GM21786 (cell line): Measurements from ENCODE around the gene SECTM1.
"Not testable (repeated sequence)": the region's sequence is repeated elsewhere in the genome, so short reads cannot be mapped to it uniquely, and the experiment has no call there.

Experiments
- ATAC-seq: cut with Tn5 transposase; IDR thresholded peaks from one replicate; pipeline ENCODE4 v1.9.1; 2021; ENCODE audit not compliant: unreplicated experiment

SECTM1 gene

DNA sequence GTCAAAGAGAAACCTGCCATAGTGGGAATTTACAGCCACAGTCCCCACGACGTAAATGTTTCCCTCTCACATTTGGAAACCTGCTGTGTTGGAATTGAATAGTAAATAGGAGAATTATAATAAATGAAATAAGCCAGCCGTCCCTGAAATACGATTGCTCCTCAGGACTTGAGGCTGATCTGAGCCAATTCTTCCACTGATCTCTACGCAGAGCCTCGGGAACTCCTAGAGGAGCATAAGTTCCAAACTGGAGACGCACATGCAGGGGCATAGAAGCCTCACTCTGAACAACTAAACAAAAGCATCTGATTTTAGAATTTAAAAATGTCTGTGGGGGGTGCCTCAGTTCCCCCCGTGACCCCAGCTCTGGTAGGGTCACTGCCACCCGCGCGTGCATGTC is 15.3 kb upstream of the SECTM1 start:
- ATAC-seq: no peak

DNA sequence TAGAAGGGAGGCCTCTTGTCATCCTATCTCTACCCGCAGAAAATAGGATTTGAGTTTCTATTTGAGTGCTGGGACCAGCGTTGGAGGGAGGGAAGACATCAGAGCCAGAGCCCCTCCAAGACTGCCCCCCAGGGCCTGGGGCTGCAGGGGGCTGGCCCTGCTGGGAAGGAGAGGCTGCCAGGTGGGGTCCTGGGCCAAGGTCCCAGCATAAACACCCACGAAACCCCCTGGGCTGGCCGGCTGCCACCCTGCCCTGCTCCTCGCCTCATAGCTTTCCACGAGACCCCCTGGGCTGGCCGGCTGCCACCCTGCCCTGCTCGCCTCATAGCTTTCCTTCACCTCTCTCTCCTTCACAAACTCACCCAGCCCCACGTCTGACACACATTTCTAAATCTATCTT is 14.9 kb upstream of the SECTM1 start:
- no peak for ATAC-seq

DNA sequence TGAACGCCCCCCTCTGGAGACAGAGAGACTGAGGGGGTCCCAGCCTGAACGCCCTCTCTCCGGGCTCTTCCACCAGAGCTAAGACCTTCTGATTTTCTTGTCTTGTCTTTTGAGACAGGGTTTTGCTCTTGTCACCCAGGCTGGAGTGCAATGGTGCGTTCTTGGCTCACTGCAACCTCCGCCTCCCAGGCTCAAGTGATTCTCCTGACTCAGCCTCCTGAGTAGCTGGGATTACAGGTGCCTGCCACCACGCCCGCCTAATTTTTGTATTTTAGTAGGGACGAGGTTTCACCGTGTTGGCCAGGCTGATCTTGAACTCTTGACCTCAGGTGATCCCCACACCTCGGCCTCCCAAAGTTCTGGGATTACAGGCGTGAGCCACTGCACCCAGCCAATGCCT is 14.4 kb upstream of the SECTM1 start:
- not testable (repeated sequence) for ATAC-seq

DNA sequence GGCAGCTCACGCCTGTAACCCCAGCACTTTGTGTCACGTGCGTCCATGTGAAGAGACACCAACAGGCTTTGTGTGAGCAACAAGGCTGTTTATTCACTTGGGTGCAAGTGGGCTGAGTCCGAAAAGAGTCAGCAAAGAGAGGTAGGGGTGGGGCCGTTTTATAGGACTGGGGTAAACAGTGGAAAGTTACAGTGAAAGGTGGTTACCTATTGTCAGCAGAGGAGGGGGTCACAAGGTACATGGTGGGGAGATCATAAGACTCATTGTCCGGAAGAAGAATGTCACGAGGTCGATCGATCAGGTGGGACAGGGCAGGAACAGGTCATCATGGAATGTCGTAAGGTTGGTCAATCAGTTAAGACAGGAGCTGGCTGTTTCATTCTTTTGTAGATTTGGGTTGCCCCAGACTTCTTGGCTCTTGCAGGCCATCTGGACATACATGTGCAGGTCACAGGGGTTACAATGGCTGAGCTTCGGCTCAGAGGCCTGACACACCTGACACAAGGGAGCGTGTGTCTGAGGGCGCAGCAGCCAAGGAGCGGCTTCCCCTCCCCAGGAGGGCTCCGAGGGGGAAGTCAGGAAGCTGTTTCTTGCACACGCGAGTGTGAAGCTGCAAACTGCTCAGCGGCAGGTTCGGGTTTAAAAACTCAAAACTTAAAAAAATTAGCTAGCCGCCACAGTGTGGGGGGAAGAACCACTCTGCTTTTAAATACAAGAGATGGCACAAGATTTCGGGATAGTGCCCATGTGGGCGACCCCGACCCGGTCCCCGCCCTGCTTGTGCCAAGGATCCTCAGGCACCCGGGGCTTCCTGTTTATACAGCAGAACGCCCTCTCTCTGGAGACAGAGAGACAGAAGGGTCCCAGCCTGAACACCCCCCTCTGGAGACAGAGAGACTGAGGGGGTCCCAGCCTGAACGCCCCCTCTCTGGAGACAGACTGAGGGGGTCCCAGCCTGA is 13.1 kb upstream of the SECTM1 start:
- ATAC-seq: no peak

DNA sequence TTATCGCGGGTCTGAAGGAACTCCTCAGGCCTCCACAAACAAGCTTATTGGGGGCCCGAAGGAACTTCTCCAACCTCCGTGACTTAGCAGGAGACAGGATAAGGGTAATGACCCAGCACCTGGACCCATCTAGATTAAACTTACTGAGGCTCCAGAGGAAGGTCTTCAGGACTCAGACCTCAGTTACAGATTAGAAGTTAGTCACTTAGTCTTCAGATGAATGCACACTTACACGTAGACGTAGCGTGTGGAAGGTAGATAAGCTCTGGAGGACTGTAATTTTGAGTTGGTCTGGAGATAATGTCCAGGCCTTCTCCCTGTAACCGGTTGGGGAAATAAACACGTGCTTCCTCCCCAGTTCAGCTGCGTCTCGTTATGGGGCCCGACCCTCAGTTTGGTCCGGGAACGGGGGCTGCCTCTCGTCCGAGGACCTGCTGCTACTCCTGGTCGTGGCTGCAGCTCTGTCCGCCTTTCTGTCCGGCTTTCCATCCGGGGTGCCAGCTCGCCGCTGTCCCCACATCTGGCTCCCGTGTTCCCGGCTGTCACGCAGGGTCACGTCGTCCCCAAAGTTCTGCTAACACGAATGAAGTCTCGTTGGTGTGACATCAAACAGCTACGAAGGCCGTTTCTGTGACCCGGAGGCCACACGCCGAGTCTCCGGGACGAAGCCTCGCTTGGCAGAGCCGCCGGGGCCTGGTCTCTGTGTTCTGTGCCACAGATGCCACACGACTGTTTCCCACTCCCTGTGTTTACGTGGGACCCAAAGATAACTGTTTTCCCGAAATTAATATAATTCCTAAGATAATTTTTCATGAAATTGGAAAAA is 11.8 kb upstream of the SECTM1 start:
- no peak for ATAC-seq

DNA sequence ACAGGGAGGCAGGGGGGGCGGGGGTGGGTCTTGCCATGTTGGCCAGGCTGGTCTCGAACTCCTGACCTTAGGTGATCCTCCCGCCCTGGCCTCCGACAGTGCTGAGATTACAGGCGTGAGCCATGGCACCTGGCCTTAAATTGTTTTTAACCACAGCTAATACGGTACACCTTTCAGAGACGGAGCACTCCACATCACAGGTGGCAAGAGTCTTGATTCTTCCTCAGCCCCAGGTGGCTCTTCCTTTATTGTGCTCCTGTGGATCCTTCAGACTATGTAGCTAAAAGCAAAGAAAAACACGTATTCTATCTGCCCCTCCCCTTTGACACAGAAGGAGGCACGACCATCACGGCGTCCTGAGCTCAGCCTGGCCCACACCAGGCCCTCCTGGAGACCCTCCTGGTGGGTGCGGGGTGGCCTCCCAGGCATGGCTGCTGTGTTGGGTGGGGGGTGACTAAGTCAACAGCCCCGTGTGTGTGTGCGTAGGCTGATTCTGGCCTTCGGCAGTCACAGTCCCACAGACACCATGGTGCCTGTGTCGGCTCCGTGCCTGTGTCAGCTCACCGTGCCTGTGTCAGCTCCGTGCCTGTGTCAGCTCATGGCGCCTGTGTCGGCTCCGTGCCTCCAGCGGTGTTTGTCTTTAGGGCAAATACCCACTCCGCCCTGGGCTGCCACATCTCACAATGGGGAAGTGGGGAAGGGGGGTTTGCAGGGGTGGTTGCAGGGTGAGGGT is 10.8 kb upstream of the SECTM1 start:
- ATAC-seq: no peak

DNA sequence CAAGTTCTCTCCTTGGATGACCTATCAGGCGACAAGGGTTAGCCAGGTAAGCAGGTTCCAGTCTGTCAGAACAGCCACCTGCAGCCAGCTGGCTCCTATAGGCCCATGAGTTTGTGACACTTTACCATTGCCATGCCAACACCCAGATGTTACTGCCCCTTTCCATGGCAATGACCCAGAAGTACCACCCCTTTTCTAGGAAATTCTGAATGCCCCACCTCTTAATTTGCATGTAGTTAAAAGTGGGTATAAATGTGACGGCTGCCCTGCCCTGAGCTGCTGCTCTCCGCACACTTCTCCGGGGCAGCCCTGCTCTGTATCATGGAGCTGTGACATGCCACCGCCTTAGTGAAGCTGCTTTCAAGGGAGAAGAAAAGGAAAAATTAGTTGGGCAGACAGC is 10.0 kb upstream of the SECTM1 start:
- ATAC-seq: no peak

DNA sequence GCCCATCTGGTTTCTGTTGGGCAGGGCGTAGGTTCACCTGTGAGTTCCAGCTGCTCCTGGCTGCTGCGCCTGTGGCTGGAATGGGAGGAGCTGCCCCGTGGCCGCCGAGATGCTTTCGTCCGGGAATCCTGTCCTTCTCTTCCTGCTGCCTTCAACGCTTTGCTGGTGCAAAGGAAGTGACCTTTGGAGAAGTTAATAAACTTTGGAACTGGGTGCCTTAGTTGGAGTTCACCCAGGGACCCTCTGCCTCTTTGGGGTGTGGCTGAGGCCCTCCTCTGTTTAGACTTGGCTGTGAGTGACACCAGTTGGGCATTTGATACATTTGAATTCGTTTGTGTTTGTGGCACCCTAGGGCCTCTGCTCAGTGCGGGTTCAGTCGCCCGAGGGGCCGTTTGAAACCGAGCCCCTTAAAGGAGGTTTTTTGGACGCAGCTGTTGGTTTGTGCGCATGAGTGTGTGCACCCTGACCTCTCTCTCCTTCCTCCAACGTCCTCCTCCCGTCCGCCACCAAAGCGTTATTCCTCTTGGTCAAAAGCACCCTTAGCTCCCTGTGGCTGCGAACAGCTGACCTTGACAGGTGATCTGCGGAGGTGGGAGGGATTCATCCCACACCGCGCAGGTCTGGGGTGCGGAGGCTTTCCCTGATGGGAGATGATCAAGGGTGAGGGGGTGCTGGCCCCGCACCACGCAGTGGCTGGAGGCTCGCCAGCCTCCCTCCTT is 9.0 kb upstream of the SECTM1 start:
- no peak for ATAC-seq

DNA sequence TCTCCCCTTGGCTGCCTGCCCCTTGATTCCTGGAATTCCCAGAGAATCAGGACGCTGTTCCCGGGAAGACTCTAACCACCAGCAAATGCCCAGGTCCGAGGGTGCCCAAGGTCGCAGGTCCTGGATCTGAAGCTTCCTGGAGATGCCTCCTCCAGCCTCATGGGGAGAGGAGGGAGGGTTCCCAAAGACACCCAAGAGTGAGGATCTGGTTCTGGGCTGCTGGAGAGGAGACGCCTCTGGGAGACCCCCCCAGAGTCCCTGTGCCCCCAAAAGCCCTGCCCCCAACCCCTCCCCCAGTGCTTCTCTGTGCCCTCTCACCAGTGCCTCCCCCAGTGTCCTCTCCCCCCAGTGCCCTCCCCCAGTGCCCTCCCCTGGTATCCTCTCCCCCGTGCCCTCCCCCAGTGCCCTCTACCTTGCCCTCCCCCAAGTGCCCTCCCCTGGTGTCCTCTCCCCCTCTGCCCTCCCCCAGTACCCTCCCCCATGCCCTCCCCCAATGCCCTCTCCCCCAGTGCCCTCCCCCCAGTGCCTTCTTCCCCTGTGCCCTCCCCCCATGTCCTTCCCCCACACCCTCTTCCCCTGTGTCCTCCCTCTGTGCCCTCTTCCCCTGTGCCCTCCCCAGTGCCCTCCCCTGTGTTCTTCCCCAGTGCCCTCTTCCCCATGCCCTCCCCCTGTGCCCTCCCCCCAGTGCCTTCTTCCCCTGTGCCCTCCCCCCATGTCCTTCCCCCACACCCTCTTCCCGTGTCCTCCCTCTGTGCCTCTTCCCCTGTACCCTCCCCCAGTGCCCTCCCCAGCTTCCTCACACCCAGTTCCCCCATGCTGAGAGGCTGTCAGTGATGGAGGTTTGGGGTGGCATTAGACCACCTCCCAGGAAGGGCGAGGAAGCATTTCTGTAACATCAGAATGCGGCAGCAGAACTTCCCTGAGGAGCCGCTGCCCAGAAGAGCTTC is 6.3 kb upstream of the SECTM1 start:
- ATAC-seq: no peak

DNA sequence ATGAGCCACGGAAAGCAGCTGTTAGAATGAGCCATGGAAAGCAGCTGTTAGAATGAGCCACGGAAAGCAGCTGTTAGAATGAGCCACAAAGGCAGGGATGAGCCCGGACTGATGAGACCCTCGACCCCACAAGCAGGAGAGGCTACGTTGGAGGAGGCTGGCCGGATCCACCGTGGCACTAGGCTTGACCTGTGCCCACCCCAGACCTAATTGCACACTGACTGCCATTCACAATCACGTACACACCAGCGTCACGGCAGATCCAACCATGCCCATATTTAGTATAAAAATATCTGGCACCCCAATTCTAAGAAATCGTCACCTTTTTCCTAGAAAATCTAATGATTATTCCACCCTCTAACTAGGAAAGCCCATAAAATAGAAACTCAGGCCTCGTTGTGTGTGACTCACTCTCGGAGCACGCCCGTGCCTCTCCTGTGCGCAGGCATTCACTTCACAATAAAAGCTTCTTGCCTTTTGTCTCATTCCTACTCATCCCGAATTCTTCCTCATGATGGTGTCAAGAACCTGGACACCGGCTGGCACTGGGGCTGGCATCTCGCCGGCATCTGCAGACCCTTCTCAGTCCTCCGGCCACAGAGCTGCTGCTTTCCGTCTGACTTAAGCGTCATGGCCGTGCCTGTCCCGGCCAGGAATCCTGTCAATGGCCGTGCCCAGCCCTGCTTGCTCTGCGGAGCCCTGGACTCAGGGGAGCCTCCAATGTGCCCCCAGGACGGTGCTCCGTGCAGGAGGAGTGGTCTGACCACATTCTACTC is 5.5 kb upstream of the SECTM1 start:
- ATAC-seq: no peak

DNA sequence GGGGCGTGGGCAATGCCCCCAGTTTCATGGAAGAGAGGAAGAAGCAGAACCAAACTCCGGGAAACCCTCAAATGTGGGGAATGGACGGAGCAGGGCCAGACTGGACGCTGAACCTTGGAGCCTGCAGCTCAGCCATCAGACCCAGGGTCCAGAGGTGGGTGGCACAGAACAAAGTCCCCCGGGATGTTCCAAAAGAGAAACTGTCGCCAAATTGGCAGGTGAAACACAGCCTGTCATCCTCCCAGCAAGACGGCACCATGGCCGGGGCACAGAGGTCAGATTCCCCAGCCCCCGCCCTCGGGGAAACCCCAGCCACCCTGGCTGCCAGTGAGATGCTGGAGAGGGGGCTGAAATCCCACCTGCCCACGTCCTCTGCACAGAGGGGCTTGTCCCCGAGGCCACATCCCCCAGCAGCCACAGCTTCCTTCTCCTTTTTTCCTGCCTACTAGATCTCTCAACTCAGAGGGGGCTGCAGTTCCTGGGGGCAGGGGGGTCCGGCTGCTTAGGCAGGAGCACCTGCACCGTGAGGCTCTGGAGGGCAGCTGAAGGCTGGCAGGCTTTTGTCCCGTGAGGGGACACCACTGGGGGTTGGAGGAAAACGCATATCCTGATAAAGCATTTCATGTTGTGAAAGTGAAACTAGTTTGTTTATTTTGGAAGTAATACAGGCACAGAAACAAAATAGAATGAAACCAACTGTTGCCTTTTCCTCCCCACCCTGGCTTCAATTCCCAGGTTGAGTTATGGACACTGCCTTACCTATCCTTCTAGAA is 1.2 kb upstream of the SECTM1 start:
- ATAC-seq: no peak

DNA sequence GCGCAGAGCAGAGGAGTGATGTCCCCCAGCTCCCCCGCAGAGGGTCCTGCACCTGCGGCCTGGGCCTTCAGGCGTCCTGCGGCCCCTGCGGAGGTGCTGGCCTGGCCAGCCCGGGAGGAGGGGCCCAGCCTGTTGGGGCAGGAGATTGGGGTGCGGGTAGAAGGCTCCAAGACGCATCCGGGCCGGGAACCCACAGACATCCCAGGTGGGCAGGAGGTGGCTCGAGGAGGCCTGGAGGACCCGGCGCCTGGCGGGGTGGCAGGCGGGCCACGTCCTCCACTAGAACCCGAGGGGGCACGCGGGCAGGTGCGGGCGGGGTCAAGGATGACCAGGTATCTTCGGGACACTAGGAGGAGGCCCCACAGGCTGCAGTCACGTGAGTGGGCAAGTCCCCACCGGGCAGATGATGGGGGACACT is 647 bp upstream of the SECTM1 start:
- ATAC-seq: no peak

DNA sequence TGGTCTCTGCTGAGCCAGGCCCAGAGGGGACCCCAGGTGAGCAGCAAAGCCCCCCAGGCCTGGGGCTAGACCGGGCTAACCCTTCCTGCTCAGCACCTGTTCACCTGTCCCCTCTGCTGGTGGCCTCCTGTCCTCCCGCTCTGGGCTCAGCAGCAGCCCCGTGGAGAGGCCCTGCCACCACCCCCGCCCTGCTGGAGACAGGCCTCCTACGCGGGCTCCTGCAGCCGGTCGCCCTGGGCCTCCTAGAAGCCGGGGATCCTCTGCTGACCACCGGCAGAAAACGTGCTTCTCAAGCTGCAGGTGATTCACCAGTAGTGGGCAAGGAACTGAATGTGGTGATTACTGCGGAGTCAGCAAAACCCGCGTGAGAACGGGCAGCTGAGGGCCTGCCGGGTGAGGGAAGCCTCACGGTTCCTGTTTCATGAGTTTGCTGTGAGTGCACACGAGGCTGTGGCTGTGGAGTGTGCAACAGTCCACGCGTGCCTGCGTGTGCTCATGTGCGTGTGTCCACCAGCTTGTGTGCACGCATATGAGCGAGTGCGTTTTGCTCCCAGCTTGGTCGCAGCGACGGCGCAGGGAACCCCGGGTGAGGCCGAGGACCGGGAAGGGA is 792 bp downstream of the SECTM1 start:
- ATAC-seq: no peak

DNA sequence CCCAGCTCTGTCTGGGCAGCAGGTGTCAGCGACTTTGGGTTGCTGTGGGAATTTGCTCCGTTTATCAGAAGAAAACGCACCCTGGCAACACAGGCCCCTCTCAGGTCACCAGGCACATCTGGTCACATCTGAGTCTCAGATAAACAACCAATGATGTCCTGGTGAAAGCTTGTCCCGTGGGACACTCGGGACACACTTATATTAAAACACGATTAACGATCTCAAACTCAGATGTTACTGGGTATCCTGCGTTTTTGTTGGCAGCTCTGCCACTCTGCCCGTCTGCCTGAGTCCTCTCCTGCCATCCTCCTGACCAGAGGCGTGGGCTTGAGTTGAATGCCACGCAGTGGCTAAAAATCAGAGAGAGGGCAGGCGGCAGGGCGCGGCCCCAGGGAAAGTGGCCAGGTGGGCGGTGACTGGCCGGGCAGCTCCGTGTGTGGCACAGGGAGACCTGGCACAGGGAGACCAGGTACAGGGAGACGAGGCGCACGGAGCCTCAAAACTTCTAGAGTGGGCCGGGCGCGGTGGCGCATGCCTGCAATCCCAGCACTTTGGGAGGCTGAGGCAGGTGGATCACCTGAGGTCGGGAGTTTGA is 2.1 kb downstream of the SECTM1 start:
- ATAC-seq: no peak

DNA sequence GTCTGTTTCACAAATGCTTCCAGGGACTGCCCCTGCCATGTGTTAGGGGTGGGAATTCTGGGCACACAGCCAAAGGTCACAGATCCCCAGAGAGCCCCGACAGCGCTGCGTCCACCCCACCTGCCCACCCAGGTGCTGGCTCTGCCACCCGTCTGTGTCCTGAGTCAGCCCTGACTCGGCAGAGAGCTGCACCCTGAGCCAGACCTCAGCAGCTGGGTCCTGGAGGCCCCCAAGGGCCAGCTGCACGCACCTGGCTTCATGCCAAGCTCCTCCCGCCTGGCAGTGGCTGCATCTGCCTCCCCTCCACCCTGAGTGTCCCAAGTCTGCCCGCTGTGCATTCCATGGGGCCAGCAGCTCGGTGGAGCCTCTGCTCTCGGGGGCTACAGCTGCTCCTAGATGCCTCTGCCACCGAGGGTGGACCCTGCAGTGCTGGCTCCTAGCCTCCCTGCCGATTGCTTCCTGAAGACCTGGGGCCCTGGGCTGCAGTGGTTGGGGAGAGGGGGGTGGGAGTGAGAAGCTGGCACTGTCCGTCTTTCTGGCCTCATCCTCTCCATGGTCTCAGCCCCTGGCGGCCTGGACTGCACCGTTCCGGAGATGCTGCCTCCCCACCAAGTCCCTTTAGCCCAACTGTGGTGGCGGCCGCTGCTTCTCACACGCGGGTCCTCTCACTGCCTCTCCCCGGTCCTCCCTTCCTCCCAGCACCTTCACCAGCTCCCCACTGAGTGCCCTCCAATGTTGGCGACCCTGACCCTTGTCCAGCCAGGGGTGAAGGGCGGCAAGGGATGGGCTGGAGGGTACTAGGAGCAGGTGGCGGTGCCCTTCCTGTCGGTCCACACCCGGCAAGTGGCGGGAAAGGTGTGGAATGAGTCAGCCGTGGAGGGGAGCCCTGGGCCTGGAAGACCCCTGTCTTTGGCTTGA is 3.0 kb downstream of the SECTM1 start:
- no peak for ATAC-seq

DNA sequence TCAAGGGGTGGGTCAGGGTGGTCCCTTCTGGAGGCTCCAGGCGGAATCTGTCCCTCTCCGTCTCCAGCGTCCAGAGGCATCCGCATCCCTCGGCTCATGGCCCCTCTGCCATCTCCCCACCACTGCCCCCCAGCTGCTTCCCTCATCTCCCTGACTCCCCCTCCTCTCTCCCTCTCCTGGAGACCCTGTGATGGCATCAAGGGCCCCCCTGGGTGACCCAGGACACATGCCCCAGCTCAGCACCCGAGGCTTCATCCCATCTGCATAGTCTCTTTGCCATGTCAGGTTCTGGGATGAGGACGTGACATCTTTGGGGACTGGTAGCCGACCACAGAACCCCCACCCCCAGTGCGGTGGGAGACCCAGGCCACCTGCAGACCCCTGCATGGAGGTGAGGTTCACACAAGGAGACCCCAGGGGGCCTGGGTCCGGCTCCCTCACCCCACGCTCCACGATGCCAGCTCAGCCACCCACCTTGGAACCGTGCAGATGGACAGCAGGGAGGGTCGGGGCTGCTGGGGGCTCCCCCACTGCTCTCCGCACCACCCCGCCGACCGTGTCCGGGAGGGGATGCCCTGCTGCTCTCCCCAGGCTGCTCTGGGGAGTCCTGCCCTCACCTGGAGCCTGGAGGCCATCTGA is 3.8 kb downstream of the SECTM1 start:
- no peak for ATAC-seq
